Parathyroid adenoma (tissue), 2 donors: Measurements from ENCODE around the gene SLC39A11.

ENCODE experiments used
- H2AFZ ChIP-seq: fragments of 300-600 bp; sonication (generic); one replicate; pipeline ENCODE4 v1.7.0; 2017; ENCODE audit warnings: antibody characterized with exemption, mild to moderate bottlenecking
- H3K27ac ChIP-seq: fragments of 300-600 bp; sonication (generic); one replicate; pipeline ENCODE4 v1.7.0; 2017
- H3K27me3 ChIP-seq: fragments of 300-600 bp; sonication (generic); one replicate; pipeline ENCODE4 v1.7.0; 2017; ENCODE audit warnings: low read length; ENCODE audit not compliant: control insufficient read depth, insufficient read depth
- H3K36me3 ChIP-seq: fragments of 300-600 bp; sonication (generic); one replicate; pipeline ENCODE4 v1.7.0; 2017; ENCODE audit warnings: low read length; ENCODE audit not compliant: control insufficient read depth, insufficient read depth
- H3K4me1 ChIP-seq: fragments of 300-600 bp; sonication (generic); one replicate; pipeline ENCODE4 v1.7.0; 2017; ENCODE audit warnings: control low read depth
- H3K4me2 ChIP-seq: fragments of 300-600 bp; sonication (generic); one replicate; pipeline ENCODE4 v1.7.0; 2017; ENCODE audit warnings: low read length
- H3K4me3 ChIP-seq: fragments of 300-600 bp; sonication (generic); one replicate; pipeline ENCODE4 v1.7.0; 2017; ENCODE audit warnings: low read depth, low read length
- H3K79me2 ChIP-seq: fragments of 300-600 bp; sonication (generic); one replicate; pipeline ENCODE4 v1.7.0; 2017; ENCODE audit warnings: control low read depth
- H3K9ac ChIP-seq: fragments of 300-600 bp; sonication (generic); one replicate; pipeline ENCODE4 v1.7.0; 2017; ENCODE audit warnings: mild to moderate bottlenecking
- H3K9me3 ChIP-seq: fragments of 300-600 bp; sonication (generic); one replicate; pipeline ENCODE4 v1.7.0; 2017; ENCODE audit warnings: low read length; ENCODE audit not compliant: control insufficient read depth
- TF ChIP-seq, protein P1 (sequence below): fragments of 300-600 bp; sonication (generic); IDR thresholded peaks from one replicate; pipeline ENCODE4 v1.7.0; 2017; ENCODE audit warnings: antibody characterized with exemption, mild to moderate bottlenecking
- donor health status: primary hyperparathyroidism.

The SLC39A11 gene

DNA sequence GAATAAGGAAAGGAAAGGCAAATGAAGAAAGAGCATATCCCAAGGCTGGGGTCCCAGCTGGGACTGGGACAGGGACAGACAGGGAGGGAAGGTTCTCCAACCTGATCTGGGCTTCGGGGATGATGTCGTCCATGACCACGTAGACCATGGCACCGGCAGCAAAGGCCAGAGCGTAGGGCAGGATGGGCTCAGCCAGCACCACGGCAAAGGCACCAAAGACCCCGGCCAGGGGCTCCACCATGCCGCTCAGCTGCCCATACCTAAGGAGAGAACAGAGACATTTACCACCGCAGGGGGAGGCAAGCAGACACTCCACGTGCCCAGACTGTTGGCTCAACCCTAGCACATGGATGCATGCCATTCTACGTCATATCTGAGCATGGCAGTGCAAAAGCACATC is 443.8 kb downstream of the SLC39A11 start:
- H2AFZ ChIP-seq: no peak overlapping the region
- H3K27ac ChIP-seq: no peak overlapping the region
- H3K4me1 ChIP-seq: no peaks in the 10 kb centered on the region
- no peak overlapping the region for H3K4me3 ChIP-seq
- H3K9ac ChIP-seq: no peak overlapping the region
- no peaks in the 10 kb centered on the region for H3K27me3 ChIP-seq
- H3K4me2 ChIP-seq: no peak overlapping the region
- H3K36me3 ChIP-seq: no peaks in the 10 kb centered on the region
- H3K9me3 ChIP-seq: no peaks in the 10 kb centered on the region
- TF ChIP-seq, protein P1, sequence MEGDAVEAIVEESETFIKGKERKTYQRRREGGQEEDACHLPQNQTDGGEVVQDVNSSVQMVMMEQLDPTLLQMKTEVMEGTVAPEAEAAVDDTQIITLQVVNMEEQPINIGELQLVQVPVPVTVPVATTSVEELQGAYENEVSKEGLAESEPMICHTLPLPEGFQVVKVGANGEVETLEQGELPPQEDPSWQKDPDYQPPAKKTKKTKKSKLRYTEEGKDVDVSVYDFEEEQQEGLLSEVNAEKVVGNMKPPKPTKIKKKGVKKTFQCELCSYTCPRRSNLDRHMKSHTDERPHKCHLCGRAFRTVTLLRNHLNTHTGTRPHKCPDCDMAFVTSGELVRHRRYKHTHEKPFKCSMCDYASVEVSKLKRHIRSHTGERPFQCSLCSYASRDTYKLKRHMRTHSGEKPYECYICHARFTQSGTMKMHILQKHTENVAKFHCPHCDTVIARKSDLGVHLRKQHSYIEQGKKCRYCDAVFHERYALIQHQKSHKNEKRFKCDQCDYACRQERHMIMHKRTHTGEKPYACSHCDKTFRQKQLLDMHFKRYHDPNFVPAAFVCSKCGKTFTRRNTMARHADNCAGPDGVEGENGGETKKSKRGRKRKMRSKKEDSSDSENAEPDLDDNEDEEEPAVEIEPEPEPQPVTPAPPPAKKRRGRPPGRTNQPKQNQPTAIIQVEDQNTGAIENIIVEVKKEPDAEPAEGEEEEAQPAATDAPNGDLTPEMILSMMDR: no peak
- no peaks in the 10 kb centered on the region for H3K79me2 ChIP-seq

DNA sequence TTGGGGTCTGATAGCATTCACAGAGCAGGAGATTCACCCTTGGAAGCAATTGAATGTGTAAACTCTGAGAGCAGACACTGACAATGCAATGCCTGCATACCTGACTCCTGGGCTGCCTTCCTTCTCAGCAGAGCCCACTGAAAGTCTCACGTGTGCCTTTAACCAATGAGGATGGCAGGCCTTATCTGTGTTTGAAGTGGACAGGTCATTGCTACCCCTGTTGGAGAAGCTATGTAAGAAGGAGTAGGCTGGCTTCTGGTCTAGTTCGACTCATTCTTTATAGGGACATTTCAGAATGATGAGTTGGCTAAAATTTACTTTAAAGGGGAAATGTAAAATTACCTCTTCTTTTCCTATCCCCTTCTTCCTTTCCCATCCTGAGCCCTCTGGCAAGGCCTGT is 446.3 kb downstream of the SLC39A11 start:
- Histone ChIP-seq H3K27me3 (no peaks in the 10 kb centered on the region), H3K9ac (no peak overlapping the region), H3K27ac (no peak overlapping the region), H3K79me2 (no peaks in the 10 kb centered on the region), H3K4me1 (no peaks in the 10 kb centered on the region), H3K9me3 (no peaks in the 10 kb centered on the region), H3K4me2 (no peak overlapping the region), H3K36me3 (no peaks in the 10 kb centered on the region), H2AFZ (no peak overlapping the region), H3K4me3 (no peak overlapping the region)
- TF ChIP-seq, protein P1: no peak

DNA sequence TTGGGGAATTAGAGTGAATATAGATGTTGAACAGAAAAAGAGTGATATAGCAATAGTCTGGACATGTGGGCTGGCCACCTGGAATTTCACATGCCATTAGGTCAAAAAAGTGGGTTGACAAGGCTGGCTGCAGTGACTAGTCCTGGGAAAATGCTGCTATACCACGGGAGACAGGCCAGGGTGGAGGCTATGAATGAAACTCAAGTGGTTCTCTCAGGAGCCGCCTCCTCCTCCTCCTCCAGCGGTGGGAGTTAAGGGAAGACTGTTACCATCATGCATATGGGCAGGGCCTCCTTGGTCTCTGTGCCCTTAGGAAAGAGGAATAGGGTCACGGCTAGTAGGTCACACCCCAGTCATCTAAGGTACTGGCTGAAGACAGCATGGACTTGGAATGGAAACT is 448.0 kb downstream of the SLC39A11 start:
- TF ChIP-seq, protein P1: no peak
- H3K9ac ChIP-seq: no peak overlapping the region

DNA sequence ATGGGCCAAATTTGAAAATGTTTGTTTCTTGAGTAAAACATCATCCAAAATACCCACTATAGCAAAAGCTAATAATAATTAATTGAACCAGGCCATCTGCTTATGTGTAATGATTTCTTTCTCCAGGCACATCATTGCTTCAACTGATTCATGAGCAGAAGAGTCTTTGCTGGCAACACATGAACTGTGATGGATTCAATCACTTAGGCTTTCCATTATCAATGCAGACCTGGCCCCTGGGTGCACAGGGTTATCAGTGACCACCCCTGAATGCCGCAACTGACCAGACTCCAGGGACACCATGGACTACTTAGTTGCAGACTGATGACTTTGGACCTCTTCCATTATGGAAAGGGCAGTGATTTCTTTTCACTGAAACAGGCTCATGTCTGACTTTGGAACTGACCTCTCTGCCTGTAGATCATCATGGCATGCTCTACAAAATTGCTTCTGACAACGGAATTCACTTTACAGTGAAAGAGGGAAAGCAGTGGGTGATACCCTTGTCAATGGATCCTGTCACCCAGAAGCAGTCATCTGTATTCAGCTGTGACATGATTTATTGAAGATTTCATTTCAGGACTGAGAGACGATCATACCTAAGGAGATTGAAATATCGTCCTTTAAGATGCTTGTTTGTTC is 448.8 kb downstream of the SLC39A11 start:
- H3K27ac ChIP-seq: no peak overlapping the region
- H3K4me3 ChIP-seq: no peak overlapping the region
- H3K9me3 ChIP-seq: no peaks in the 10 kb centered on the region
- H3K79me2 ChIP-seq: no peaks in the 10 kb centered on the region
- no peak overlapping the region for H2AFZ ChIP-seq
- H3K9ac ChIP-seq: no peak overlapping the region
- no peak overlapping the region for H3K4me2 ChIP-seq
- no peaks in the 10 kb centered on the region for H3K27me3 ChIP-seq
- H3K36me3 ChIP-seq: no peaks in the 10 kb centered on the region
- no peaks in the 10 kb centered on the region for H3K4me1 ChIP-seq
- TF ChIP-seq, protein P1: no peak

More for the DNA sequence above, 448.0 kb downstream of the SLC39A11 start:
- Histone ChIP-seq H3K79me2 (no peaks in the 10 kb centered on the region), H3K4me1 (no peaks in the 10 kb centered on the region), H3K4me2 (no peak overlapping the region), H2AFZ (no peak overlapping the region), H3K27me3 (no peaks in the 10 kb centered on the region), H3K9me3 (no peaks in the 10 kb centered on the region), H3K36me3 (no peaks in the 10 kb centered on the region), H3K4me3 (no peak overlapping the region), H3K27ac (no peak overlapping the region)

DNA sequence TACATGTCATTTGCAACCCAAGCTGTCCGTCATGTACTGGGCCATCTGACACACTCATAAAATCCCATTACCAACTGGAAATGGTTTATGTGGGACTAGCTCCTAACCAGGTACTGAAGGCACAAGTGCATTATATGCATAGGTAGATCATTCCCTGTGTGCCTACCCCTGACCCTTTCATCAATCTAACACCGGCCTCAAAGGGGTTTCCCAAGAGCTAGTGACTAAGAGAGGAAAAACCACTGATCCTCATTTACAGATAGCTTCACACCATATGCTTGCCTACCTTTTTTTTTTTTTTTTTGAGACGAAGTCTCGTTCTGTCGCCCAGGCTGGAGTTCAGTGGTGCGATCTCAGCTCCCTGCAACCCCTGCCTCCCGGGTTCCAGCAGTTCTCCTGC is 449.8 kb downstream of the SLC39A11 start:
- no peaks in the 10 kb centered on the region for H3K9me3 ChIP-seq
- H3K9ac ChIP-seq: no peak overlapping the region
- H3K27ac ChIP-seq: no peak overlapping the region
- H3K4me2 ChIP-seq: no peak overlapping the region
- H2AFZ ChIP-seq: no peak overlapping the region
- no peak overlapping the region for H3K4me3 ChIP-seq
- H3K4me1 ChIP-seq: no peaks in the 10 kb centered on the region
- TF ChIP-seq, protein P1: no peak
- H3K79me2 ChIP-seq: no peaks in the 10 kb centered on the region
- H3K36me3 ChIP-seq: no peaks in the 10 kb centered on the region
- no peaks in the 10 kb centered on the region for H3K27me3 ChIP-seq
